ENCODE results near the gene NPR3. TPM values are rescaled to one million over a fixed set of nuclear protein-coding genes. Genes with fewer than 3 reads are reported as not detected.

NPR3 gene
- total RNA-seq, 4 donors from 2014 or later, result 7.6 to 51.2 (median 20.6) TPM

- Histone ChIP-seq H3K27me3 (no peaks in the 10 kb centered on the region), H3K27ac (no peak overlapping the region), H3K4me3 (no peak overlapping the region), H3K36me3 (no peaks in the 10 kb centered on the region), H3K4me1 (no peaks in the 10 kb centered on the region), H3K9me3 (no peaks in the 10 kb centered on the region)
- no peak for DNase-seq
- no peak for TF ChIP-seq CTCF (IDR thresholded peaks at IDR 0.05)
- TF ChIP-seq POLR2A (IDR thresholded peaks at IDR 0.05), result no peak
- intact Hi-C loops (cut with DNase I; ENCODE audit: low total_unique reads), result no loop called here
Observed at GRCh38 chr5:32753051-32753450, 41.9 kb downstream of the NPR3 start.

- TF ChIP-seq POLR2A (IDR thresholded peaks at IDR 0.05), result no peak
- TF ChIP-seq CTCF (IDR thresholded peaks at IDR 0.05), result no peak
- H3K4me3 ChIP-seq, result no peak overlapping the region
- no peak overlapping the region for H3K27ac ChIP-seq
Observed at GRCh38 chr5:32753765-32754164, 42.6 kb downstream of the NPR3 start.

GRCh38 chr5:32754284-32754683 lies 43.2 kb downstream of the NPR3 start:
- Histone ChIP-seq H3K4me3 (no peak overlapping the region), H3K36me3 (no peaks in the 10 kb centered on the region), H3K9me3 (no peaks in the 10 kb centered on the region), H3K27me3 (no peaks in the 10 kb centered on the region), H3K27ac (no peak overlapping the region), H3K4me1 (no peaks in the 10 kb centered on the region)
- intact Hi-C loops (cut with DNase I; ENCODE audit: low total_unique reads), result no loop called here
- DNase-seq, result no peak
- TF ChIP-seq CTCF (IDR thresholded peaks at IDR 0.05) (no peak), POLR2A (IDR thresholded peaks at IDR 0.05) (no peak)

More at GRCh38 chr5:32753765-32754164, 42.6 kb downstream of the NPR3 start:
- Histone ChIP-seq H3K27me3 (no peaks in the 10 kb centered on the region), H3K36me3 (no peaks in the 10 kb centered on the region), H3K4me1 (no peaks in the 10 kb centered on the region), H3K9me3 (no peaks in the 10 kb centered on the region)
- DNase-seq, result no peak
- intact Hi-C loops (cut with DNase I; ENCODE audit: low total_unique reads), result no loop called here

- Histone ChIP-seq H3K9me3 (no peaks in the 10 kb centered on the region), H3K27me3 (no peaks in the 10 kb centered on the region), H3K36me3 (no peaks in the 10 kb centered on the region), H3K27ac (no peak overlapping the region), H3K4me1 (no peaks in the 10 kb centered on the region), H3K4me3 (no peak overlapping the region)
- intact Hi-C loops (cut with DNase I; ENCODE audit: low total_unique reads), result no loop called here
- TF ChIP-seq CTCF (IDR thresholded peaks at IDR 0.05) (no peak), POLR2A (IDR thresholded peaks at IDR 0.05) (no peak)
- no peak for DNase-seq
Observed at GRCh38 chr5:32760091-32760509, 49.0 kb downstream of the NPR3 start.

- no peak for TF ChIP-seq POLR2A (IDR thresholded peaks at IDR 0.05)
- TF ChIP-seq CTCF (IDR thresholded peaks at IDR 0.05), result no peak
- Histone ChIP-seq H3K4me3 (no peak overlapping the region), H3K4me1 (no peaks in the 10 kb centered on the region), H3K9me3 (no peaks in the 10 kb centered on the region), H3K27me3 (no peaks in the 10 kb centered on the region), H3K36me3 (no peaks in the 10 kb centered on the region), H3K27ac (no peak overlapping the region)
- intact Hi-C loops (cut with DNase I; ENCODE audit: low total_unique reads), result no loop called here
- no peak for DNase-seq
Observed at GRCh38 chr5:32765266-32765665, 54.1 kb downstream of the NPR3 start.
